Activated CD8-positive, alpha-beta memory T cell treated with anti-CD3 and anti-CD28 coated beads, Interleukin-2, amount 50 U/mL, for 24 hours (primary cell): ENCODE results near the gene CTSL.
"Not testable (repeated sequence)": the region's sequence is repeated elsewhere in the genome, so short reads cannot be mapped to it uniquely, and the experiment has no call there.

Experiments
- DNase-seq: peaks from one replicate; pipeline ENCODE4 v3.0.0-alpha.2; 2020; ENCODE audit errors: extremely low read depth

CTSL gene

DNA sequence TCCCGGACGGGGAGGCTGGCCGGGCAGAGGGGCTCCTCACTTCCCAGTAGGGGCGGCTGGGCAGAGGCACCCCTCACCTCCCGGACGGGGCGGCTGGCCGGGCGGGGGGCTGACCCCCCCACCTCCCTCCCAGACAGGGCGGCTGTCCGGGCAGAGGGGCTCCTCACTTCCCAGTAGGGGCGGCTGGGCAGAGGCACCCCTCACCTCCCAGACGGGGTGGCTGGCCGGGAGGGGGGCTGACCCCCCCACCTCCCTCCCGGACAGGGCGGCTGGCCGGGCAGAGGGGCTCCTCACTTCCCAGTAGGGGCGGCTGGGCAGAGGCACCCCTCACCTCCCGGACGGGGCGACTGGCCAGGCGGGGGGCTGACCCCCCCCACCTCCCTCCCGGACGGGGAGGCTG is 32.4 kb downstream of the CTSL start:
- DNase-seq: not testable (repeated sequence)

DNA sequence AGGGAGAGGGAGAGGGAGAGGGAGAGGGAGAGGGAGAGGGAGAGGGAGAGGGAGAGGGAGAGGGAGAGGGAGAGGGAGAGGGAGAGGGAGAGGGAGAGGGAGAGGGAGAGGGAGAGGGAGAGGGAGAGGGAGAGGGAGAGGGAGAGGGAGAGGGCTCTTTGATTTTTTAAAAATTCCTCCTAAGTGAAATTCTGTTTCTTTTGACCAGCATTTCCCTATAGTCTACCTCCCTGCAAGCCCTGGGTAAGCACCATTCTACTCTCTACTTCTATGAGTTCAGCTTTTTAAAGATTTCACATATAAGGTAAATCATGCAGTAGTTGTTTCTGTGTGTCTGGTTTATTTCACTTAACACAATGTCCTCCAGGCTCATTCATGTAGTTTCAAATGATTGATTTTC is 34.1 kb downstream of the CTSL start:
- DNase-seq: not testable (repeated sequence)

DNA sequence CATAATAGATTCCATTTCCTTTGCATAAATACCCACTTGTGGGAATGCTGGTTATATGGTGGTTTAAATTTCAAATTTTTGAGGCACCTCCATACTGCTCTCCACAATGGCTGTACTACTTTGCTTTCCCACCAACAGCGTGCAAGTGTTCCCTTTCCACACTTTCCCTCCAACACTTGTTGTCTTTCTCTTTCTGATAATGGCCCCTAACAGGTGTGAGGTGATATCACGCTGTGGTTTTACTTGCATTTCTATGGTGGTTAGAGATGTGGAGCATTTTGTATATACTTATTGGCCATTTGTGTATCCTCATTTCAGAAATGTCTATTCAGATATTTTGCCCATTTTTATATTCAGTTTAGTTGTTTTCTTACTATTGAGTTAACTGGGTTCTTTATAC is 34.6 kb downstream of the CTSL start:
- no peak for DNase-seq

DNA sequence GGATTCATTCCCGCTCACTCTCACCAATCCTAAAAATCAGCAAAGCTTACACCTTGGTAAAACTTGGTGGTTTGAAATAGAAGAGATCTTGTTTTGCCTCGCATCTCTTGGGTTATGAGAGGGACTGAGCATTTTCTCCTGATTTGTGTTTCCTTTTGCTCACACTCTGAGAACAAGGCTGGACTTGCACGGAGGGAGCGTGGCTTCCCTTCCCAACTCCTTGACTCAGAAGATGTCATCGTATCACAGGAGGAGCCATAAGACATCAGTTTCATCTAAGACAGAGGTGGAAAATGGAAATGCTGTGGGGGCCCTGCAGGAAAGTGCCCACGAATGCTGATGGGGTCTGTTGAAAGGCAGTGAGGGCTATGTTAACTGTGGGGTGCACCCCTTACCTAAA is 37.4 kb downstream of the CTSL start:
- DNase-seq: no peak

DNA sequence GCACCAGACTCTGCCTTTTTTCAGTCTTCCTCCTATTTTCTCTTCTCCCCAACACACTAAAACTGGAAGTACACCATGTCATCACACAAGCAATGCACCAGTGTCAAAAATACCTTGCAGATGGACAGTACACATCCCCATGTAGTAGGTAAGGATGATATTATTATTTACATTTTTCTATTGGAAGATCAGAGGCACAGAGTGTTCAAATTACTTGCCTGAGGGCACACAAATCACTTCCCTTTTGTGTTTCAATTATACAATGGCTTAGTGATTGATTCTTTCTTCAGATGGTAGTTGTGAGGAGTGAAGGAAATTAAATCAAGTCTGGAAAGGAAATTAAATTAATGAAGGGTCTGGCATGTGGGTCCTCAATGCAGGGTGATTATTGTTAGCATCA is 39.6 kb downstream of the CTSL start:
- no peak for DNase-seq

DNA sequence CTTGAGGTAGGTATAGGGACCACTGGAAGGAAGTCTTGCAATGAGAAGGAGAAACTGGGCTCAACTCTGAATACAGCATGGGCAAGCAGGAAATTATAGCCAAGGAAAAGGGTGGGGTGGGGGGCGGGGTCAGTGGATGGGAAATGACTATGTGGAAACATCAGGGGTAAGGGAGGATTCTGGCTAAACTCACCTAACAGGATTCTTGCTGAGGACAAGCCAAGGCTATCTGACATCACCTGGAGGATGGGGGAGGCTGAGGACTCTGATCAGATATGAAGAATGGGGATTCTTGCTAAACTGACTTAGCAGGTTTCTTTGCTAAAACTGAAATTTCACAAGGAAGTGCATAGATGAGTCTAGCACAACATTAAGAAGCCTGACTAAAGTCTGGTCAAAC is 40.8 kb downstream of the CTSL start:
- DNase-seq: no peak

DNA sequence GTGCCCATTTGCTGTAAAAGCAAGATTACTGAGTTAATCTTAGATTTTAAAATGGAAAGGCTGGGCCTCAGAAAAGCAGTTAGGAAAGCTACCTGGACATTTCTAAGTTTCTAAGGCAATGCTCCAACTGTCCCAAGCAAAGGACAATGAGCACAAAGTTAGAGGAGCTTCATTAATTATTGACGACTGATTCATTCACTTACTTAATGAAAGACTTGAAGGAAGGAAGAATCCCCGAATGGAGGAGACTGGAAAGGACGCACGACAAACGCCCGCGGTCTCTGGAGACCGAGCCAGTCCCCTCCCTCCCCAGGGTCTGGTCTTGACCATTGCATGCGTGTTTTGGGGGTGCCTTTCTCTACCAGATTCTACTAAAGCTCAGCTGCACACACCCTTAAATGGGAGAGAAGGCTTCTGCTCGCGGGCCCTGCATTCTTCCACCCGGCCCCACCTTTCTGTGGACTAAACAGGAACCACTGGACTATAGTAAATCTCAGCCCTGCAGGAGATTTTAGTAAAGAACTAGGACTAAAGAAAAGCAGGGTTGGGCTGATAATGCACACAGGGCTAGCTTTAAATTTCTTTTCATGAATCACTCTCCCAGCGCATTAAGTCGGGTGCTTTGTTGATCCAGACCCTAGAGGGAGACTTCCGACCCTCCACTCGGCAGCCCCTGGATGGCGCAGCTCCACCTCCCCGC is 44.8 kb downstream of the CTSL start:
- DNase-seq: no peak

DNA sequence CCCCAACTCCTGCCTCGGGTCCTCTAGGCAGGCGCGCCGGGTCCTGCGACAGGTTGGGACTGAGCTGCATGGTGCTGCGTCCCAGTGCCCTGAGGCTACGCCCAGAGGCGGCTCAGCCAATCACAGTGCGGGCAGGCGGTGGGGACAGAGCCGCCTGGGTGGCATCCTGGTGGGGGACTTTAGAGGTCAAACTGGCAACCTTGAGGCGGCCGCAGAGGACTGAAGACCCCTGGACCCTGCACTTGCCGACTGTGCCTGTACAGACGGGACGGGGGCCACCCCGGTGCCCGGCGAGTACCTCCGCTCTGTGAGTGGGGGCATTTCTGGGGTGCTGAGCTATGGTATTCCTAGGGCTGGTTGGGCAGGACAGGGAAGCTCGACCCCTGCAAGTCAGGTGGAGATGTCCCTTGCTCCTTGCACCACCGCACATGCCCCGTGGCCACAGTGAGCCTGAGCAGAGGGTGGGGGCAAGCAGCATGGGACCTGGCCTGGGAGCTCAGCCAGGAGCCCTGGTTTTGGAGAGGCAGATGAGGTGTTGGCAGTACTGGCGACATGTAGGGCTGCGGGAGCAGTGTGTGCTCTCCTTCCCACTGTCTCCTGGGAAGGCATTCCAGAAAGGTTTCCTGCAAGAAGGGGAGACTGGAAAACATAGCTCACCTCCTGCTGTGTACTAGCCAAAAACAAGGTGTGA is 45.5 kb downstream of the CTSL start:
- DNase-seq: no peak

DNA sequence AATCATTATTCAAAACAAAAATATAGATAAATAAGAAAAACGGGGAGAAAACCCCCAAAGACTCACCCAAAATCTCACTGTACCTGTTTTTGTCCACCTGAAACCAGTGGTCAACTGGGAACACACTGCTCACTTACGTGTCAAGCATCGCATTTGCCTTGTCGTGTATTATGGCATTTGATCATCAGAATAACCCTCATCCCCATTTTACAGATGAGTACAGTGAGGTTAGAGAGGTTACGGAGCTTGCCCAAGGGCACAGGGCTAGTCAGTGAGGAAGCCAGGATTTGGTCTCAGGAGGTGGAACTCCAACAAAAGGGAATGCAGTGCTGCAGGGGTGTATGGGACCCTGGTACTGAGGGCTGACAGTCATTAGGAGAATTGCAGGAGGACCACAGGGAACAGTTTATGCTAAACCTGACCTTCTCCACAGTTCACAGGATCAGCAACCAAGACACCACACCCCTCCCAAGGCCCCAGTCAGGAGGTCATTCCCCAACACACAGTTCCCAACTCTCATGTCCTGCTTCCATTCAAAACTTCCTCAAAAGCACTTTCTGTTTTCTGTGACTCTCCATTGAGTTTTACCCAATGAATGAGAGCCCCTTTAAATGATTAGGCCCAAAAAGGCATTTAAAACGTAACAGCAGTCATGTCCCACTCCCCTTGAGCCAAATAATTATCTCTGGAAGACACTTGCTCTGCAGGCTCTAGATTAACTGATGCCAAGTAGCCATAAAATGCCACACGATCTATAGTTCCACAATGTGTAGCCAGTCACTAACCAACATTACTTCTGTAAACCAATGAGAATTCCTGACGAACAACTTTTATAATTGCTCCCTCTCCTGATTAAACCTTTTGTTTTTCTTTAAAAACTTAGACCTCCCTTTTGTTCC is 50.8 kb downstream of the CTSL start:
- no peak for DNase-seq

DNA sequence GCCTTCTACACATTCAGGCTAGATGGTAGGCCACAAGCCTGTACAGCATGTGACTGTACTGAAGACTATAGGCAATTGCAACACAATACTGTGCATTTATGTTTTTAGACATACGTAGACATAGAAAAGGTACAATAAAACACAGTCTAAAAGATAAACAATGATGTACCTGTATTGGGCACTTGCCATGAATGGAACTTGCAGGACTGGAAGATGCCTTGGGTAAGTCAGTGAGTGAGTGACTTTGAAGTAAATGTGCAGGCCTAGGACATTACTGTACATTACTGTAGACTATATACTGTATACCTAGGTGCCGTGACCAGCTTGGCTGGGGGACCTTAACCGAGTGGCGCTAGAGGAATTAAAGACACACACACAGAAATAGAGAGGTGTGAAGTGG is 53.1 kb downstream of the CTSL start:
- no peak for DNase-seq
